Measurements from ENCODE around the gene CDH24. TPM values are rescaled to one million over a fixed set of nuclear protein-coding genes. Genes with fewer than 3 reads are reported as not detected.

Gene CDH24
- total and polyA plus RNA-seq, 9 of the 15 experiments (the other 6 are each of a cell fraction or from before 2014, with no cell fraction given), result 0.04 to 16.2 (median 4.9) TPM

- TF ChIP-seq CLOCK (CRISPR knock-in tag; IDR thresholded peaks at IDR 0.05; ENCODE audit: borderline replicate concordance) (no peak), KDM2B (CRISPR knock-in tag; IDR thresholded peaks at IDR 0.05) (no peak), ATF7 (IDR thresholded peaks at IDR 0.05) (peak; percentile 68; the same call in 1 of the 2 replicates), MBD2 (IDR thresholded peaks at IDR 0.05; ENCODE audit: borderline replicate concordance, low read depth) (no peak), BRD9 (IDR thresholded peaks at IDR 0.05; ENCODE audit: low read depth, partially characterized antibody) (no peak), ZNF253 (CRISPR knock-in tag; conservative IDR thresholded peaks at IDR 0.05) (no peak), DMBX1 (CRISPR knock-in tag; IDR thresholded peaks at IDR 0.05; ENCODE audit: borderline replicate concordance) (peak; percentile 42; the same call in 1 of the 2 replicates), KAT8 (IDR thresholded peaks at IDR 0.05; ENCODE audit: low read depth) (no peak), ATF3 (IDR thresholded peaks at IDR 0.05) (peak; percentile 90), ATF3 (CRISPR knock-in tag; conservative IDR thresholded peaks at IDR 0.05) (peak; percentile 46; the same call in 1 of the 2 replicates), TARDBP (IDR thresholded peaks at IDR 0.05) (no peak), ZFPM2 (CRISPR knock-in tag; IDR thresholded peaks at IDR 0.05) (no peak), ZNF395 (CRISPR knock-in tag; IDR thresholded peaks at IDR 0.05) (peak; percentile 82; the same call in 1 of the 2 replicates), FUS (optimal IDR thresholded peaks at IDR 0.05; ENCODE audit: low read depth, low read length) (no peak), NFE2 (IDR thresholded peaks at IDR 0.05; ENCODE audit: low read depth) (peak; percentile 74; the same call in 1 of the 2 replicates), NUFIP1 (IDR thresholded peaks at IDR 0.05; ENCODE audit: partially characterized antibody) (no peak), CBX5 (IDR thresholded peaks at IDR 0.05; ENCODE audit: borderline replicate concordance, low read depth) (no peak), ZNF57 (CRISPR knock-in tag; IDR thresholded peaks at IDR 0.05) (no peak), ETS1 (conservative IDR thresholded peaks at IDR 0.05; ENCODE audit: control insufficient read depth, low read depth, low read length) (no peak), ZNF551 (CRISPR knock-in tag; IDR thresholded peaks at IDR 0.05) (no peak), PREB (CRISPR knock-in tag; IDR thresholded peaks at IDR 0.05) (no peak), THRA (IDR thresholded peaks at IDR 0.05) (no peak)
These were observed 21.4 kb upstream of the CDH24 start (continued) for GRCh38 chr14:23078692-23079116.
